Astrocyte of the cerebellum (primary cell): ENCODE results near the gene SHROOM4.

Source experiments
- DNase-seq: peaks from one replicate; pipeline ENCODE4 v3.0.0-alpha.2; 2011; ENCODE audit warnings: low read depth
- H3K4me3 ChIP-seq: 2 replicates; pipeline ENCODE4 v1.5.1; 2011; ENCODE audit warnings: mild to moderate bottlenecking, low read depth, low read length, moderate library complexity
- CTCF ChIP-seq: IDR thresholded peaks from 2 replicates; pipeline ENCODE4 v1.5.1; 2012; ENCODE audit warnings: low read length, low read depth, moderate library complexity, mild to moderate bottlenecking; ENCODE audit errors: missing control alignments
- in situ Hi-C: cut with HindIII; loops from 2 replicates; pipeline ENCODE4 v1.10.0; 2017; ENCODE audit warnings: low sequenced_read_pairs

SHROOM4 gene

GRCh38 chrX:50818986-50819385 is 5.0 kb upstream of the SHROOM4 start:
- no peak for TF ChIP-seq CTCF
- DNase-seq, result no peak
- in situ Hi-C loops, result no loop called here

GRCh38 chrX:50815120-50815519 is 1.1 kb upstream of the SHROOM4 start:
- no peak for DNase-seq
- no peak for TF ChIP-seq CTCF
- in situ Hi-C loops, result no loop called here
- H3K4me3 ChIP-seq, result no peak overlapping the region

More at GRCh38 chrX:50818986-50819385, 5.0 kb upstream of the SHROOM4 start:
- H3K4me3 ChIP-seq, result no peak overlapping the region

- TF ChIP-seq CTCF, result no peak
- peak overlapping the region; percentile 56 for H3K4me3 ChIP-seq
- in situ Hi-C loops, result no loop called here
- DNase-seq, result no peak
These were observed 707 bp upstream of the SHROOM4 start for GRCh38 chrX:50814701-50815100.

GRCh38 chrX:50812995-50813842 is 775 bp downstream of the SHROOM4 start:
- H3K4me3 ChIP-seq, result peak overlapping the region; percentile 56
- in situ Hi-C loops, result no loop called here
- TF ChIP-seq CTCF, result no peak
- DNase-seq, result no peak

GRCh38 chrX:50805276-50805675 is 8.7 kb downstream of the SHROOM4 start:
- no peak for DNase-seq
- in situ Hi-C loops, result no loop called here
- TF ChIP-seq CTCF, result no peak
- H3K4me3 ChIP-seq, result no peak overlapping the region

- in situ Hi-C loops, result loop anchor here (5.0 kb wide), 1 partner anchor 54 kb away; no protein-coding TSS in a partner anchor
- no peak for DNase-seq
- H3K4me3 ChIP-seq, result no peak overlapping the region
- no peak for TF ChIP-seq CTCF
These were observed 12.9 kb downstream of the SHROOM4 start for GRCh38 chrX:50801135-50801534.
